Loucy (cell line): ENCODE data around the gene POMT2.

Experiments
- H2AFZ ChIP-seq: fragments of 200-600 bp; sonication (generic); 2 replicates; pipeline ENCODE4 v1.6.0; 2016; ENCODE audit warnings: antibody characterized with exemption, mild to moderate bottlenecking, low read length, moderate library complexity
- H3F3A ChIP-seq: fragments of 200-600 bp; 2 replicates; pipeline ENCODE4 v1.6.0; 2016; ENCODE audit warnings: antibody characterized with exemption, low read depth, mild to moderate bottlenecking
- H3K27me3 ChIP-seq: fragments of 200-600 bp; sonication (generic); 2 replicates; pipeline ENCODE4 v1.6.1; 2014; ENCODE audit warnings: low read length, mild to moderate bottlenecking; ENCODE audit not compliant: insufficient read depth, poor library complexity, severe bottlenecking
- H3K36me3 ChIP-seq: fragments of 200-600 bp; sonication (generic); 2 replicates; pipeline ENCODE4 v1.6.1; 2016; ENCODE audit warnings: low read length; ENCODE audit not compliant: insufficient read depth
- H3K4me1 ChIP-seq: fragments of 200-600 bp; sonication (generic); 2 replicates; pipeline ENCODE4 v1.5.1; 2014; ENCODE audit warnings: low read length, mild to moderate bottlenecking; ENCODE audit not compliant: insufficient read depth, poor library complexity, severe bottlenecking
- H3K4me2 ChIP-seq: fragments of 200-600 bp; sonication (generic); 2 replicates; pipeline ENCODE4 v1.6.0; 2014; ENCODE audit warnings: antibody characterized with exemption, low read length, low read depth, mild to moderate bottlenecking; ENCODE audit not compliant: poor library complexity, severe bottlenecking
- H3K4me3 ChIP-seq: fragments of 200-600 bp; sonication (generic); 2 replicates; pipeline ENCODE4 v1.5.1; 2014; ENCODE audit warnings: low read length, mild to moderate bottlenecking, mixed read lengths; ENCODE audit not compliant: poor library complexity, severe bottlenecking
- H3K79me2 ChIP-seq: fragments of 200-600 bp; sonication (generic); 2 replicates; pipeline ENCODE4 v1.6.1; 2014; ENCODE audit warnings: low read length; ENCODE audit not compliant: insufficient read depth
- H3K9ac ChIP-seq: fragments of 200-600 bp; sonication (generic); 2 replicates; pipeline ENCODE4 v1.6.0; 2014; ENCODE audit warnings: mild to moderate bottlenecking, low read depth, low read length, moderate library complexity; ENCODE audit not compliant: poor library complexity, severe bottlenecking
- H3K9me2 ChIP-seq: fragments of 200-600 bp; sonication (generic); replicated peaks from 2 replicates; pipeline ENCODE4 v1.6.1; 2016; ENCODE audit warnings: low read depth, low read length, mixed read lengths
- H3K9me3 ChIP-seq: fragments of 200-600 bp; sonication (generic); 2 replicates; pipeline ENCODE4 v1.6.1; 2014; ENCODE audit warnings: mild to moderate bottlenecking, antibody characterized with exemption, low read length, low read depth; ENCODE audit not compliant: insufficient read depth
- H4K20me1 ChIP-seq: fragments of 200-600 bp; sonication (generic); 2 replicates; pipeline ENCODE4 v1.6.0; 2014; ENCODE audit warnings: antibody characterized with exemption, low read length, mild to moderate bottlenecking; ENCODE audit not compliant: insufficient read depth, poor library complexity, severe bottlenecking
- CTCF ChIP-seq: fragments of 200-600 bp; sonication (generic); conservative IDR thresholded peaks from 2 replicates; pipeline ENCODE4 v1.5.1; 2014; ENCODE audit warnings: mild to moderate bottlenecking, antibody characterized with exemption, low read length
- EZH2phosphoT487 ChIP-seq: fragments of 200-600 bp; IDR thresholded peaks from 2 replicates; pipeline ENCODE4 v1.6.1; 2018; ENCODE audit warnings: antibody characterized with exemption, mild to moderate bottlenecking, moderate library complexity, borderline replicate concordance

POMT2 gene

GRCh38 chr14:77344377-77344996, 23.8 kb upstream of the POMT2 start:
- H3K36me3 ChIP-seq: peaks cover 26% of the 10 kb centered on the region; the same call in 1 of the 2 replicates
- H3K9me2 ChIP-seq: no peaks in the 10 kb centered on the region
- H2AFZ ChIP-seq: no peak overlapping the region
- H4K20me1 ChIP-seq: no peaks in the 10 kb centered on the region
- H3K9ac ChIP-seq: no peak overlapping the region
- H3K4me1 ChIP-seq: no peaks in the 10 kb centered on the region
- no peak overlapping the region for H3K4me3 ChIP-seq
- TF ChIP-seq CTCF: no peak
- TF ChIP-seq EZH2phosphoT487: no peak
- H3K4me2 ChIP-seq: no peak overlapping the region
- no peaks in the 10 kb centered on the region for H3K27me3 ChIP-seq
- H3F3A ChIP-seq: no peaks in the 10 kb centered on the region
- no peaks in the 10 kb centered on the region for H3K9me3 ChIP-seq
- H3K79me2 ChIP-seq: no peaks in the 10 kb centered on the region

DNA sequence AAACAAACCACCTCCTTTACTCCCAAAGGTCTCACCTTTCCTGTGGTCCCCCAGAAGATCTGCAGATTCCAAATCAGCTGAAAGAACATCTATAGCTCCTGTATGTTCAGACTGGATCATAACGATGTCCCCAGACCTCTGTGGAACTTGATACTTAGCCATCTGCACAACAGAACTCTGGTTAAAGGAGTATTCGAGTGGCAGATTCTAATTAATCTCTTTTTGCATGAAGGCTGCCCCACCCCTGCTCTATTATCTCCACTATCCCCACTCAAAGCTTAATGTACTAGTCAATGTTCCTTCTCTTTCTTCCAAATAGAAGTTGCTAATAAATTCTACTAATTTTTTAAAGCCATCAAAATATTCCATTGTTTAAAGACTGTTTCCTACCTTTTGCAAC, 23.0 kb upstream of the POMT2 start:
- Histone ChIP-seq H3K79me2 (no peaks in the 10 kb centered on the region), H3K4me2 (no peak overlapping the region), H3K9ac (no peak overlapping the region), H3K4me3 (no peak overlapping the region), H2AFZ (no peak overlapping the region), H3K9me2 (no peaks in the 10 kb centered on the region), H3F3A (no peaks in the 10 kb centered on the region), H3K27me3 (no peaks in the 10 kb centered on the region), H3K36me3 (peaks cover 26% of the 10 kb centered on the region; the same call in 1 of the 2 replicates), H3K9me3 (no peaks in the 10 kb centered on the region), H3K4me1 (no peaks in the 10 kb centered on the region), H4K20me1 (no peaks in the 10 kb centered on the region)
- TF ChIP-seq EZH2phosphoT487 (no peak), CTCF (no peak)

DNA sequence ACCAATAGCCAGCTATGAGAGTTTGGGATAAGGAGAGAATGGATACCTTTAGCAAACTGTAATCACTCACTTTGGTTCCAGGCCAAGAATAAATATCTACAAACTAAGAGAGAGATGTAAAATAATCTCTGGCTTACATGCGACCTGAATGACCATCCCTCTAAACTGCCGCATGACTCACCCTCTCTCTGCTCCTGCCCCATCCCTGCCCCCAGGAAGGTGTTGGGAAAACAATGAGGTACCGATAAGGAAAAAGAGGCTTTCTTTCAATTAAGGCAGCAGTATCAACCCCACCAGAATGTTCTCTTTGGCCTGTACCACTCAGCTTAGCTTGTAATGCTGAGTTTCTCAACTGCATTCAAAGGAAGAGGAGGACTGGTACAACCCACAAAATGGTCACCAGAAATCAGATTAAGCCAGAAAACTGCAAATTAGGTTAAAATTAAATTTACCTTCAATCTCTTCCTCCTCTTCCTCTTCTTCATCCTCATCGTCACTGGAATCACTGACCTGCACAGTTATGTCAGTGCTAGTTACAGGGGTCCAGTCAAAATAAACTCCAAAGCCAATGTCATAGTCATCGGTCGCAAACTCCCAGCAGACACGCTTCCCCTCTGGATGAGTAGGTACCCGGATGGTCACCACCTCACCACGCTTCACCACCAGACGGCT, 22.2 kb upstream of the POMT2 start:
- H3K79me2 ChIP-seq: no peaks in the 10 kb centered on the region
- H3F3A ChIP-seq: no peaks in the 10 kb centered on the region
- no peaks in the 10 kb centered on the region for H3K27me3 ChIP-seq
- TF ChIP-seq EZH2phosphoT487 (no peak), CTCF (no peak)
- no peak overlapping the region for H2AFZ ChIP-seq
- H3K9me3 ChIP-seq: no peaks in the 10 kb centered on the region
- H3K4me2 ChIP-seq: no peak overlapping the region
- H3K36me3 ChIP-seq: peaks cover 26% of the 10 kb centered on the region; the same call in 1 of the 2 replicates
- H3K4me3 ChIP-seq: no peak overlapping the region
- no peak overlapping the region for H3K9ac ChIP-seq
- no peaks in the 10 kb centered on the region for H3K9me2 ChIP-seq
- no peaks in the 10 kb centered on the region for H3K4me1 ChIP-seq
- H4K20me1 ChIP-seq: no peaks in the 10 kb centered on the region
